GM19099 (cell line): ENCODE measurements around the gene ORC4.
A peak's percentile ranks its signal among the peaks of the same experiment; 100 is the strongest.

ENCODE experiments used
- POLR2A ChIP-seq: IDR thresholded peaks from 3 replicates; pipeline ENCODE4 v1.6.1; 2011; ENCODE audit warnings: low read depth; ENCODE audit not compliant: insufficient read length; ENCODE audit errors: extremely low read depth

The ORC4 gene

GRCh38 chr2:148020111-148021058, at the start of gene ORC4:
ORC4 (minus strand) TSS chr2:148020737; CDS start chr2:147975958, 44,779 bp downstream.
- peak; percentile 75 for TF ChIP-seq POLR2A

- no peak for TF ChIP-seq POLR2A
These were observed 47.3 kb upstream of the ORC4 start for GRCh38 chr2:148067801-148068200.

GRCh38 chr2:148065936-148066335, 45.4 kb upstream of the ORC4 start:
- no peak for TF ChIP-seq POLR2A

DNA sequence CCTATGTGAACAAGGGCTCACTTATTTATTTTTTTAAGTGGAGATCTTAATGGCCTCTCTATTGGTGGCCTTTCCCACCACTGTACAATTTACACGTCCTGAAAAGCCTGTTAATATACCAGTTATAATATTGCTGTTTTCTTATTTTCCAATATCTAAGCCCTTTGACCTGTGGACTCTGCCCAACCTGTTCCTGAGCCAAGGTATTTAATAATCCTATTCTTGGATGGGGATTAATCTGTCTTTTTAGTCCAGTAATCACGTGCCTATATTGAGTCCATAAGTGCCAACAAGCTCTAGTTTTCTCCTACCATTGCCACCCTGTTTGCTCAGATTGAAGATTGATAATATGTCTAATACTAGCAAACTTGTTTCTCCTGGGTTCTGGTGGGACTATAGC, 43.1 kb upstream of the ORC4 start:
- TF ChIP-seq POLR2A, result no peak

DNA sequence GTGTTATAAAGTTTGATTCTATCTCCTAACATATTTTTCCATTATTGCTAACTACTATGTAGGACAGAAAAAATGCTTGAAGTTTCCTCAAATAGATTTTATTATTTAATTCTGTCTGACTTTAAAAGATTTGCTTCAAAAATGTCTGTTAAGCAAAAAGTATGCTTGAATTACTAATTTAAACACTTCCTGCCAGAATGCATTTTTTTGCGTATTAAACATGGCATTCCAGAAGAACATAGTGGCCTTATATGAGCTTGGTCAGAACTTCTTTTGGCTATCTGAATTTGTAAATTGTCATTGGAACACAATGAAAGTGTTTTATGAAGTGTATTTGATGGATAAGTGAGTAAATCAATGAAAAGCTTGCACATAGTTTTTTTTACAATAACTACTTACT, 38.1 kb upstream of the ORC4 start:
- no peak for TF ChIP-seq POLR2A

DNA sequence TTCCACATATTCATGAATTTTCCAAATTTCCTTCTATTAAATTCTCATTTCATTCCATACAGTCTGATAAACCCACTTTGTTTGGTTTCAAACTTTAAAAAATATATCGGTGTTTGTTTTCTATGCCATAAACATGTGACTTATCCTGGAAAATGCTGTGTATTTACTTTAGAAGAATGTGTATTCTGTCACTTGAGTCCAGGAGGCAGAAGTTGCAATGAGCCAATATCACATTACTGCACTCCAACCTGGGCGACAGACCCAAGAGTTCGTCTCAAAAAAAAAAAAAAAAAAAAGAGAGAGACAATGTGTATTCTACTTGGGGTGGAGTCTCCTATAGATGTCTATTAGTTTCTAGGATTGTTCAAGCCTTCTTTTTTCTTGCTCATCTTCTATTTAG, 32.1 kb upstream of the ORC4 start:
- TF ChIP-seq POLR2A, result no peak

GRCh38 chr2:148049284-148049683, 28.7 kb upstream of the ORC4 start:
- no peak for TF ChIP-seq POLR2A

- TF ChIP-seq POLR2A, result no peak
These were observed 28.1 kb upstream of the ORC4 start for GRCh38 chr2:148048475-148049221.

DNA sequence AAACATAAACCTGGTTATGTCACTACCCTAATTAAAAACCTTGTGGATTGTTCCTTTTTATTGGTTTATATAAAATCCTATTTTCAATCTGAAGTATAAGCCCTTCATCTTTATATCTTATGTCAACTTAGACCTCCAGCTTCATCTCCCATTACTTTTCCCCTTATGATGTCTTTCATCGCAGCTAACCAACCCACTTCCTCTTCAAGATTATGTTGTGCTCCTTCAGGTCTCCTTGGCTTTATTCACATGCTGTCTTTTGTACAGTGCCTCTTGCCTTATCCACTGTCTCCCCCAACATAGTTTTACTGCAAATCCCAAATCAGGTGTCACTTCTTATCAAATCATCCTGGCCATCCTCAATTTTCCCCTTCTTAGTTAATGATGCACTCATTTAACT, 26.3 kb upstream of the ORC4 start:
- no peak for TF ChIP-seq POLR2A

DNA sequence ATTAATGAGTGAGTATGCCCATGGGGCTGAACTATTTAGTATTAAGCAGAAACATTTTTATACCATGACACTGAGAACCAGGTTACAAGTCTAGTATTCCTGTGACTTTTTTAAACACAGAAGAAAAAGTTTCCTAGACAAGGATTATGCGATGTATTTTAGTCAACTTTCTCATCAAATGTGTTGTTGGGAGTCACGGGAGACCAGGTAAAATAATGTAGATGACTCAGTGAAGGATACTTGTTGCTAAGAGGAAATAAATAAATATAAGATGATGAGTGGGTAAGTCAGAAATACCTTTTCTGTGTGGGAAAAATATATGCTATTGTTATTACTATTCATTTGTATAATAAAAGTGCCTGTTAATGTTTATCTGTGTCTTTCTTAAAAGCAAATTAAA, 23.8 kb upstream of the ORC4 start:
- no peak for TF ChIP-seq POLR2A

DNA sequence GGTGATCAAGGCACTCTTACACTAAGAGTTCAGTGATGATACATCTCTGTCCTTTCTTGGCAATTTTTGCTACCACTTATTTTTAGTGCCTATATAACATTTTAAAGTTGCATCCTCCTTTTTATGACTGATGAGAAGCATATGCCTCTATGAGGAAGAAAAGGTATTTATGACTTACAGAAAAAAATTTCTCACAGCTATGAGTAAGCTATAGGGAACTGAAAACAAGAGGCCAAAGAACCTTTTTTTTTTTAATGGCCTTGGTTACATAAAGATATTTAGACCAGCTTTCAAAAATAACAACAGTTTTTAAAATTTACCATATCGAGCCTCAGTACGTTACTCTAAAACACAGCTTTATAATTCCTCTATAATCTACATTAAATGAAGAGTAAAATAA, 21.7 kb upstream of the ORC4 start:
- no peak for TF ChIP-seq POLR2A

- TF ChIP-seq POLR2A, result no peak
These were observed 19.2 kb upstream of the ORC4 start for GRCh38 chr2:148039783-148040182.

- TF ChIP-seq POLR2A, result no peak
These were observed 11.7 kb upstream of the ORC4 start for GRCh38 chr2:148032215-148032614.

GRCh38 chr2:148031152-148031551, 10.6 kb upstream of the ORC4 start:
- TF ChIP-seq POLR2A, result no peak

DNA sequence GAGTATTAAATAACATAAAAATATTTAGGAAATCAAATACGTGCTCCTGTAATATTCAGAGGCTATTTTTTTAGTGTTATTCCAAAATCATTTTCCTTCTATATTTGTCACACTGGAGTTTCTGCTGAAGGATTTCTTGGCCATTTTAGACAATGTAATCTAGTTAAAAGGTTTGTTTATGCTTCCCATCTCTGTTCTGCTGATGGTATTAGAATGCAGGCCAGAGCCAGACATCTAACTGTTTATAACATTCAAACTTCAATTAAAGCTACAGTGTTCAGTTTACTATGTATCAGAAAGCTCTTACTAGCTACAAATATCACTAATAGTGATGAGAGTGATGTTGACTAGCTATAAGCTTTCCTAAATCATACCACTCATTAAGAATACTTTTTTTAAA, 8.2 kb upstream of the ORC4 start:
- no peak for TF ChIP-seq POLR2A

- TF ChIP-seq POLR2A, result no peak
These were observed 7.3 kb upstream of the ORC4 start for GRCh38 chr2:148027822-148028221.
